HG02623 (cell line): ENCODE measurements around the gene TFCP2L1.
"Not testable (repeated sequence)": the region's sequence is repeated elsewhere in the genome, so short reads cannot be mapped to it uniquely, and the experiment has no call there.

Experiments
- ATAC-seq: cut with Tn5 transposase; IDR thresholded peaks from one replicate; pipeline ENCODE4 v1.9.1; 2021; ENCODE audit warnings: moderate library complexity; ENCODE audit not compliant: unreplicated experiment

The TFCP2L1 gene, protein sequence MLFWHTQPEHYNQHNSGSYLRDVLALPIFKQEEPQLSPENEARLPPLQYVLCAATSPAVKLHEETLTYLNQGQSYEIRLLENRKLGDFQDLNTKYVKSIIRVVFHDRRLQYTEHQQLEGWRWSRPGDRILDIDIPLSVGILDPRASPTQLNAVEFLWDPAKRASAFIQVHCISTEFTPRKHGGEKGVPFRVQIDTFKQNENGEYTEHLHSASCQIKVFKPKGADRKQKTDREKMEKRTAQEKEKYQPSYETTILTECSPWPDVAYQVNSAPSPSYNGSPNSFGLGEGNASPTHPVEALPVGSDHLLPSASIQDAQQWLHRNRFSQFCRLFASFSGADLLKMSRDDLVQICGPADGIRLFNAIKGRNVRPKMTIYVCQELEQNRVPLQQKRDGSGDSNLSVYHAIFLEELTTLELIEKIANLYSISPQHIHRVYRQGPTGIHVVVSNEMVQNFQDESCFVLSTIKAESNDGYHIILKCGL

DNA sequence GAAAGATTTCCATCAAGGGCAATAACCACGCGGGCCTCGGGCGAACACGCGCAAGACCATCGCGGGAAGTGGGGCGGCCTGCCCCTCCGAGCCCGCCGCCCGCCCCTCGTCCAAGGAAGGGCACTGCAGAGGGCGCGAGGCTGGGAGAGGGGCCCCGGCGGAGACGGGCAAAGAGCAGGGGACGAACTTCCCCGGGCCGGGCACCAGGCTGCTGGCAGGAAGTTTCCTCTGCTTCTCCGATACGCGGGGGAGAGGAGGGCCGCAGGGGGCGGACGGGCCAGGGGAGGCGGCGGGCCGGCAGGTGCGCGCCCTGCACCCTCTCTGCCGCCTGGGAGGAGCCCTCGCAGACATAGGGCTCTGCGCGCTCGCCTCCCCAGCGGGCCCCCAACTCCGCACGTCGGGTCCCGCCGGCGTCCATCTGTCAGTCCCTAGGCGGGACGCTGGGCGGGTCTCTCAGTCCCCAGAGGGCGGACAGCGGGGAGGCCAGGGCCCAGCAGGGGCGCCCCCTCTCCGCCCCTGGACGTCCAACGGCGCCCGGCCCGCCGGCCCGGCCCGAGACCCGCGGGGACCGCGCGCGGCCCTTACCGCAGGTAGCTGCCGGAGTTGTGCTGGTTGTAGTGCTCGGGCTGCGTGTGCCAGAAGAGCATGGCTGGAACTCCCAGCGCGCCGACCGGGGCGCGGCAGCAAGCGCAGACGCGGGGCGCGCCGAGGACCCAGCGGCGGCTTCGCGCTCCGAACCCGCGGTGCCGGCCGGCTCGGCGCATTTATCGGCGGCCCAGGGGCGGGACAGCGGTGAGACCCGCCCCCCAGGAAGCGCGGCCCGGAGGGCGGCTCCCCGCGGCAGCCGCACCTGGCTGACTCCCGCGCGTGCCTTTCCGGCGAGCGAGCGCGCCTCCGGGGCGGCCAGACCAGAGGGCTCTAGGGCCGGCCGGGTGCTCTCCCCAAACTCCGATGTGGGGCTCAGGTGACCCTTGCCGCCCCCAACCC is at the start of gene TFCP2L1:
Gene TFCP2L1, minus strand, starts transcription at position 740 of the 987 bp plus-strand sequence. Its CDS starts 93 bp downstream, at position 647.
- ATAC-seq, result no peak

DNA sequence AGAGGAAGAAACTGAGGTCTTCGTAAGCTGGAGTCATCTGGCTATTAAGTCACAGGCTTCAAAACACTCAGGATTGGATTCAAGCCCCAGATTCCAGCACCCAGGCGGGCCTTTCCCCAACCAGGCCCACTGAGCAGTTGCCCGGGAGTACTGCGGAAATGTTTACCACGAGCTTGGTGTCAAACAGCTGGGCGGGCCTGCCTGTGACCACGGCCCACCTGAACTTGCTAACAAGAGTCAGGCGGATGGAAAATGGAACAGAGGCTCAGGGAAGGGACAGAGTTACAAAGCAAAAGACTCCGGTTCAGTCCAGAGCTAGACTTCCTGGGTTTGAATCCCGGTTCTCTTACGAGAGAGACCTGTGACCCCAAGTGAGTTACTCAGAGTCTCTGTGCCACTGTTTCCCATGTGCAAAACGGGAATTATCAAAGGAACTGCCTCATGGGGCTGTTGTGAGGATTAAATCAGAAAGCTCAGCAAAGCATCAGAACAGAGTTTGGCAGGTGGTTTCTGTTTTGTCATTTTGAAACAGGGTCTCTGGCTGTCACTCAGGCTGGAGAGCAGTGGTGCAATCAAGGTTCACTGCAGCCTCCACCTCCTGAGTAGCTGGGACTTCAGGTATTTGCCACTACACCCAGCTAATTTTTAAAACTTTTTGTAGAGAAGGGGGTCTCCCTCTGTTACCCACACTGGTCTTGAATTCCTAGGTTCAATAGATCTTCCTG is 49.0 kb upstream of the TFCP2L1 start:
- peak; percentile 83 for ATAC-seq

DNA sequence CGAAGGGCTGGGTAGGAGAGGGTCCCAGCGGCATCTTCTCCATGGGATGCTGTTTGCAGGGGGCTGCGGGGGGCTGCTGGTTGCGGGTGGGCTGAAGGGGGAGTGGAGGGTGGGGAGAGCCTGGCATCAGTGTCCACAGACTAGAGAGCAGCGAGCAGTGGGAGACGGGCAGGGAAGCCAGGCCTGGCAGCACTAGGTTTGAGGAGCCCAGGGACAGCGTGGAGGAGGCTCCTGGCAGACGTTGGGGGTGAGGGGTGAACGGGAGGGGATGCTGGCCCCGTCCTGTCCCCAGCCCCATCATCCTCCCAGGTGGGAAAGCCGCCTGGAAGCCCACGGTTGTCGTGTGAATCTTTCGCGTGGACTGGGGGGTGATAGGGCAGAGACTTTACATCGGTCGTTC is 48.2 kb upstream of the TFCP2L1 start:
- no peak for ATAC-seq

DNA sequence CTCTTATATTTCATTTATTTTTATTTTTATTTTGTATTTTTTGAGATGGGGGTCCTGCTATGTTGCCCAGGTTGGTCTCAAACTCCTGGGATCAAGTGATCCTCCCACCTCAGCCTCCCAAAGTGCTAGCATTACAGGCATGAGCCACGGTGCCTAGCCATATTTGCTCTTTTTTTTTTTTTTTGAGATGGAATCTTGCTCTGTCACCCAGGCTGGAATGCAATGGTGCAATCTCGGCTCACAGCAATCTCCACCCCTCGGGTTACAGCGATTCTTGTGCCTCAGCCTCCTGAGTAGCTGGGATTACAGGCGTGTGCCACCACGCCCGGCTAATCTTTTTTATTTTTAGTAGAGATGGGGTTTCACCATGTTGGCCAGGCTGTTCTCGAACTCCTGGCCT is 46.3 kb upstream of the TFCP2L1 start:
- ATAC-seq, result not testable (repeated sequence)

DNA sequence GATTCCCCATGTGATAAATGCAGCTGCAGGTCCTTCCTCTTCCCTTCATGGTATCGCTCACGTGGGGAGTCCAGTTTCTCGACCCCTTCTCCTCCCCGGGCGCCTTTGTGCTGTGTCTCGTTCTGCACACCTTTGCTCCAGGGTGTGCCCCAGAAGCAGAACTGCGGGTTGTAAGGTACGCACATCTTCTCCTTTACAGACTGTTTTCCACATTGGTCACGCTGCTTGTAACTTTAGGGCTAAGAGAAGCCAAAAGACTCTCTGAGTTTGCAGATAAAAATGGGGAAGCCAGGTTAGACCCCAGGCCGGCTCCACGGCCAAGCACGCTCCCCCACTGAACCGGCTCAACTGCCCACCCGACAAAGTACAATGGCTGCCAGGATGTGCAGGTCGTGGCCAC is 45.9 kb upstream of the TFCP2L1 start:
- no peak for ATAC-seq

DNA sequence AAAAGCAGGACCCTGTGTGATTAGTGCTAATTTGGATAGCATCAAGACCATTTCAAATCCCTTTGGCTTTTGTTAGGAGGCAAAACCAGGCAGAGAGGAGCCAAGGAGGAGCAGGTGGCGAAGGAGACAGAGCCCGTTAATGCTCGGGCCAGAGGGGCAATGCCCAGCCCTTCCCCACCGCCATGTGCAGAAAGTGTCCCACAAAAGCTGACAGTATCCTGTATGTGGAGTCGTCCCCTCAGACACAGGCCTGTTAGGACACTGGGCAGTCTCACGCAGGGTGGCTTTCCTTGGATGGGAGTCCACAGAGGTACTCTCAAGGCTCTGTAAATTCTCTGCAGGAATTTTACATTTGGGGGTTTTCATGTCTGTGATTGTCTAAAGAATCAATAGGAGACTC is 44.8 kb upstream of the TFCP2L1 start:
- no peak for ATAC-seq

DNA sequence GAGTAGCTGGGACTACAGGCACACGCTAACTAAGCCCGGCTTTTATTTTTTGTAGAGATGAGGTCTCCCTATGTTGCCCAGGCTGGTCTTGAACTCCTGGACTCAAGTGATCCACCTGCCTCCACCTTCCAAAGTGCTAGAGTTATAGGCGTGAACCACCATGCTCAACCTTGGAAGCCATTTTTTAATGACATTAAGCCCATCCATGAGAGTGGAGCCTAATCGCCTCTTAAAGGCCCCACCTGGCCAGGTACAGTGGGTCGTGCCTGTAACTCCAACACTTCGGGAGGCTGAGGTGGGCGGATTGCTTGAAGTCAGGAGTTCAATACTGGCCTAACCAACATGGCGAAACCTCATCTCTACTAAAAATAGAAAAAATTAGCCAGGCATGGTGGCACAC is 41.6 kb upstream of the TFCP2L1 start:
- no peak for ATAC-seq

DNA sequence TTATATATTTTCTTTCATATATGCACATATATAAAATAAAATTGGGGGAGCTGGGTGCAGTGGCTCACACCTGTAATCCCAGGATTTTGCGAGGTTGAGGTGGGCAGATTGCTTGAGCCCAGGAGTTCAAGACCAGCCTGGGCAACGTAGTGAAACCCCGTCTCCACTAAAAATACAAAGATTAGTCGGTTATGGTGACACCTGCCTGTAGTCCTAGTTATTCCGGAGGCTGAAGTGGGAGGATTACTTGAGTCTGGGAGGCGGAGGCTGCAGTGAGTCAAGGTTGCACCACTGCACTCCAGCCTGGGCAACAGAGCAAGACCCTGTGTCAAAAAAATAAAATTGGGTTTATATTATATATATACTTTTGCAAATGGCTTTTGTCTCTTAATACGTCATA is 39.6 kb upstream of the TFCP2L1 start:
- no peak for ATAC-seq

DNA sequence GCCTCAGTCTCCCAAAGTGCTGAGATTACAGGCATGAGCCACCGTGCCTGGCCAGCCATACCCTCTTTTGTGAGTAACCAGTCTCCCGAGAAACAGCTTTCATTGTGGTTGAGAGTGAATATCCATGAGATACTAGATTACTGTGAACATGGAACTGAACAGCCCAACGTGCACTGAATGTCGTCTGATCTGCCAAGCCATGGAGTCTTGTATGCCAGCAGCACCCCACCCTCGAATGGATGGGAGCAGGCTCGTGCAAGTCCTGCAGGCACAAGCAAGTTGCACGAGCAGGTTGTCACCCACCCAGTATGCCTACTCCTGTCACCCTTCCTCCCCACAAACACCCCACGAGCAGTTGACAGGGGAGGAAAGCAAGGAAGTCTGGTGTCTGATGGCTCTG is 36.5 kb upstream of the TFCP2L1 start:
- no peak for ATAC-seq

DNA sequence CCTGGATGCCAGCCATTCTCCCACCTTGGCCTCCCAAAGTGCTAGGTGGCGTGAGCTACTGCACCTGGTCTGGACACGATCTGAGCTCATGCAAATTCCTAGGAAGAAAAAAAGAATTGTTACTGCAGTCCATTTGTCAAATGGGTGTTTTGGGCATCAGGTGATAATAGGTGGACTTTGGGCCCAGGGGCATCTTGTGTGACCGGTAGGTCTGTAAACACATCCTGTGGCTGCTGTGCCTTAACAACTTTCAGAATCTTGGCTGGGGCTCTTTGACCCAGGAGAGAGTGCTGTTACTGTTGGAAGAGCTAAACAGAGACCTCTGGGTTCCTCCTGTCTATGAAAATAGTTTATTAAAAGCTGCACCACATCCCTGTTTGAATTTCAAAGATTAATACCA is 34.9 kb upstream of the TFCP2L1 start:
- no peak for ATAC-seq

DNA sequence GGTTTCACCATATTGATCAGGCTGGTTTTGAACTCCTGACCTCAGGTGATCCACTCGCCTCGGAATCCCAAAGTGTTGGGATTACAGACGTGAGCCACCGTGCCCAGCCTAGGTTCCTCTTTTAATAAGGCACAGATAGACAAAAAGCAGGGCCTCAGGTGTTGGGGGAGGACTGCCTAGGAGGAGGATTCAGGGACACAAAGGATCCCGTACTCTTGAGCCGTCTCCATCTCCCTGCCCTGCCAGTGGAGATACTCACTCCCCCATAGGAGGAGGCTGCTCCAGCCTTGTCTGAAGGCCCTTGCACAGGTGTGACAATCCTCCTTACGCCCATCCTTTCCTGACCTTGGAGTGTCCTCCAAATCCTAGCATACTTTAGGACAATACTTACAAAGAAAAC is 32.0 kb upstream of the TFCP2L1 start:
- no peak for ATAC-seq

DNA sequence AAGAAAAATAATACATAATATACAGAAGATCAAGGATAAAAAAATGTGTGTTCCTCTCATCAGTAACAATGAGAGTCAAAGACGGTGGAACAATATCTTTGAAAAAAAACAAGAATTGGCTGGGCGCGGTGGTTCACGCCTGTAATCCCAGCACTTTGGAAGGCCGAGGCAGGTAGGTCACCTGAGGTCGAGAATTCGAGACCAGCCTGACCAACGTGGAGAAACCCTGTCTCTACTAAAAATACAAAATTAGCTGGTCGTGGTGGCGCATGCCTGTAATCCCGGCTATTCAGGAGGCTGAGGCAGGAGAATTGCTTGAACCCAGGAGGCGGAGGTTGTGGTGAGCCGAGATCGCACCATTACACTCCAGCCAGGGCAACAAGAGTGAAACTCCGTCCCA is 28.7 kb upstream of the TFCP2L1 start:
- ATAC-seq, result not testable (repeated sequence)

DNA sequence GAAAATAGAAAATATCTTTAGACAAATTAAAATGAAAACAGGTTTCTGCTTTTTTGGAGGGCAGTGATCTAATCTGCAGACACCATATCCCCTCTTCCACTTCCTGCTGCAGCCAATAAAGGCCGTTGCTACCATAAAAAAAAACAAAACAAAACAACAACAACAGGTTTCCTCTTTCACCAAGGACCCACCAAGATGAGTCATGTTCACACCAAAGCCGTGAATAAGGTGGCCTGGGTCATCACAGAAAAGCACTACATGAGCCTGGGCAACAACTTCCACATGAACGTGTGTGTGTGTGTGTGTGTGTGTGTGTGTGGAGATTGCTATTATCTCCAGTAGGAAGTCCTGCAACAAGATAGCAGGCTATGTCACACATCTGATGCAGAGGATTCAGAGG is 24.8 kb upstream of the TFCP2L1 start:
- peak; percentile 77 for ATAC-seq

DNA sequence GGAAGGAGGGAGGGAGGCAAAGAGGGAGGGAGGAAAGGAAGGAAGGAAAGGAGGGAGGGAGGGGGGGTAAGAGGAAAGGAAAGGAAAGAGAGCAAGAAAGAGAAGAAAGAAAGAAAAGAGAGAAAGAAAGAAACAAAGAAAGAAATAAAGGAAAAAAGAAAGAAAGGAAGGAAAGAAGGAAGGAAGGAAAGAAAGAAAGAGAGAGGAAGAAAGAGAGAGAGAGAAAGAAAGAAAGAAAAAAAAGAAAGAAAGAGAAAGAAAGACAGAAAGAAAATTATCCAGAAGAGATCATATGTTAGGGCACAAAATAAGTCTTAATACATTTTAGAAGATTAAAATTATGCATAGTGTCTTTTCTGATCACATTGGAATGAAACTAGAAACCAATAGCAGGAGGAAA is 24.3 kb upstream of the TFCP2L1 start:
- no peak for ATAC-seq

DNA sequence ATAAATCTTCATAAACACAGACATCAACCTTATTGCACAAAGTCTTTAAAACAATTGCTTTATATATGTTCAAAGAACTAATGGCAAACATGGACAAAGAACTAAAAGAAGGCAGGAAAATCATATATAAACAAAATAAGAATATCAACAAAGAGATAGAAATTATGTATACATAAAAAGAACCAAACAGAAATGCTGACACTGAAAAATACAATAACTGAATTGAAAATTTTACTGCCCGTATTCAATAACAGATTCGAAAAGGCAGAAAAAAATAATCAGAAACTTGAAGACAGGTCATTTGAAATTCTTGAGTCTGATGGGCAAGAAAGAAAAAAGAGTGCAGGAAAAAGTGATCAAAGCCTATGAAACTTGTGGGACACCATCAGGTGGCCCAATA is 22.0 kb upstream of the TFCP2L1 start:
- ATAC-seq, result no peak

DNA sequence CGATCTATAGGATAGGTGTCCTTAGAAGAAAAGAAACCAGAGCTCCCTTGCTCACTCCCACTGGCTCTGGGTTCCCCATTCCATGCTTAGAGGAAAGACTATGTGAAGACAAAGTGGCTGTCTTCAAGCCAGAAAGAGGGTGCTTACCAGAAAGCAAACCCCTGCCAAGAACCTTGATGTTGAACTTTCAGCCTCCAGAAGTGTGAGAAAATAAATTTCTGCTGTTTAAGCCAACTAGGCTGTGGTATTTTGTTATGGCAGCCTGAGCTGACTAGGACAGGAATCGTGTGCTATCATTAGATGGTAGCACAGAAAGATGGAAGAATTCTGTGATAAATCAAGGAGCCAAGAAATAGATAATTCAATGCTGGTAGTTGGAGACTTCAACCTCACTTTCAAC is 19.9 kb upstream of the TFCP2L1 start:
- ATAC-seq, result no peak

DNA sequence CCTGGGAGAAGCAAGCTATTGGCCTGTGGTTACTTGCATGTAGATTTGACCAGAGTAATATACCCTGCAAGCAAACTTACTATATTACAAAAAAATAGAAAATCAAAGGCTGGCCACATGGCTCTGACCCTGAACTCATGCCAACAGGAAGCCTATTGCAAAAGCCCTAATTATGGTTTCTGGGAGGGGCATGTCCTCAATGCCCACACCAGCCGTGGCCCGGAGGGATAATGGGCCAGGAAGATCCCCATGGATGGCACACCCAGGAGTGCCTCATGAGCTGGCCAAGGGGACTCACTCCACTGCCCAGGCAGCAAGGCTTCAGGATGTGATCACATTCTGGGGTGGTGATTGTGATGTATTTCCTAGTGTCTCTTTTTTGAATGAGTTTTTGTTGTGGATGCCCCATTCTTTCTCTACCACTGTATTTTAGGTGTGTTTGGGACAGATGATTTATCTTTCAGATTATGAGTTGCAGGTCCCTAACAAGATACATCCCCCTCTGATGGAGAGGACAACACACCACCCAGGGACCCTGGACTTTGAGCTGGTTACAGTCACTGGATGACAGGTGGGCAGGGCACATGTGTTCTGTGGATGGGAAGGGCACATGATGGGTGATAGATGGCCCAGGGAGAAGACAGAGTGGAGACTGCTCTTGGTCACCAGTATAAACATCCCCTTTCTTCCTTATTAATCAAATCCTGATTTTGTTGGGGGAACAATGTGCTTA is 18.7 kb upstream of the TFCP2L1 start:
- no peak for ATAC-seq

DNA sequence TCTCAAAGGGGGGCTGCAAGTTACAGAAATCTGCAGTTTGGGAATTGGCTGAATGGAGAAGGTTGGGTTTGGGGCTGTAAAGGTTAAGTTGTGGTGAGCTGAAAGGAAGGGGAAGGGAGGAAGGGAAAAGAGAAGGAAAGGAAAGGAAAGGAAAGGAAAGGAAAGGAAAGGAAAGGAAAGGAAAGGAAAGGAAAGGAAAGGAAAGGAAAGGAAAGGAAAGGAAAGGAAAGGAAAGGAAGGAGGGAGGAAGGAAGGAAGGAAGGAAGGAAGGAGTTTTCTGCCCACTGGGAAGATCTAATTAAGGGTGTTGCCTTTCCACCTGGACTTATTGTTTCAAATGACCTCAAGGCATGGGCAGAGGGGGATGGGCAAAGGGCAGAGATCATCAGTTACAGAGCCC is 16.2 kb upstream of the TFCP2L1 start:
- ATAC-seq, result not testable (repeated sequence)

DNA sequence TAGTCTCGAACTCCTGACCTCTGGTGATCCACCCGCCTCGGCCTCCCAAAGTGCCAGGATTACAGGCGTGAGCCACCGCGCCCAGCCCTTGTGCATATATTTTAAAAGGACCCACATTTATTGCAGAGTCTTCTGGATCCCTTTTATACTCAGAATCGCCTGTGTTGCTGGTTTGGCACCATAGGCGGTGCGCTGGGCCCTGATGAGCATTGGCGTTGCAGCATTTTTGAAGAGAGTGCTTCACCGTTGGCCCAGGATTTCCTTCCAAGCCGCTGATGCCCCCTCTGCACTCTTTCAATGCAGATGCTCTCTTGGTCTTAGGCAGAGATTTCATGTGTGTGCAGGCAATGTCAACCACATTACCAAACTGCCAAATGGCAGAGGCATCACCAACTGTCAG is 13.5 kb upstream of the TFCP2L1 start:
- no peak for ATAC-seq

DNA sequence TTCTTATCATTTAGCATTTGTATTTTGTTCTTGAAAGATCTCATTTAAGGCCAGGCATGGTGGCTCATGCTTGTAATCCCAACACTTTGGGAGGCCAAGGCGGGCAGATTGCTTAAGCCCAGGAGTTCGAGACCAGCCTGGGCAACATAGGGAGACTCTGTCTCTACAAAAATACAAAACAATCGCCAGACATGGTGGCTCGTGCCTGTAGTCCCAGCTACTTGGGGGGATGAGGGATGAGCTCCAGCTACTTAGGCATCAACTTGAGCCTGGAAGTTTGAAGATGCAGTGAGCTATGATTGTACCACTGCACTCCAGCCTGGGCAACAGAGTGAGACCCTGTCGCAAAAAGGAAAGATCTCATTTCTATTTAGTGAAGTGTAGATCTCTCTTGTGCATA is 12.9 kb upstream of the TFCP2L1 start:
- not testable (repeated sequence) for ATAC-seq
